Motor neuron (in vitro differentiated cells): ENCODE measurements around the gene MMP12. TPM values are rescaled to one million over a fixed set of nuclear protein-coding genes. Genes with fewer than 3 reads are reported as not detected.
"Not testable (repeated sequence)": the region's sequence is repeated elsewhere in the genome, so short reads cannot be mapped to it uniquely, and the experiment has no call there.

ENCODE experiments used
- ATAC-seq, 8 experiments: fragments of 200-7000 bp; cut with Tn5 transposase; replicated peaks in 6 of 8; 2 replicates each; pipeline ENCODE4 v1.8.0; 2021; ENCODE audit warnings: mild to moderate bottlenecking in 8 of 8, moderate library complexity in 8 of 8
- H3K27ac ChIP-seq, 2 donors: fragments of 250-450 bp; sonication (Bioruptor Pico); 2 replicates each; pipeline ENCODE4 v1.9.0; 2021; ENCODE audit warnings: antibody characterized with exemption in 2 of 2, mild to moderate bottlenecking in 2 of 2, moderate library complexity in 1 of 2
- H3K4me1 ChIP-seq, 2 donors: fragments of 250-450 bp; sonication (Bioruptor Pico); replicated peaks in 1 of 2; 2 replicates each; pipeline ENCODE4 v1.6.1; 2021; ENCODE audit warnings: antibody characterized with exemption in 2 of 2, mild to moderate bottlenecking in 2 of 2, moderate library complexity in 1 of 2
- H3K4me3 ChIP-seq, 5 donors: fragments of 250-450 bp; sonication (Bioruptor Pico); 2 replicates each; pipeline ENCODE4 v1.9.0; 2021; ENCODE audit warnings: antibody characterized with exemption in 5 of 5, mild to moderate bottlenecking in 5 of 5, moderate library complexity in 4 of 5
- WGBS, 10 experiments: fragments of 450-650 bp; shearing (Covaris generic); methylation state at CpG; one replicate each; pipeline ENCODE4 v1.0.0; 2022; 5-methylcytosine and 5-hydroxymethylcytosine counted together
- in situ Hi-C, 9 experiments: fragments of 400-800 bp; cut with MboI; loops; one replicate each; pipeline ENCODE4 v1.15.0; 2021; ENCODE audit warnings: low sequenced_read_pairs in 9 of 9, low pct_unique_long_range_greater_than_20kb in 2 of 9; ENCODE audit not compliant: unreplicated experiment in 9 of 9
- total RNA-seq, 8 experiments: library from RNA; unstranded; fragments of 300-600 nt; gene quantifications; 2 replicates each; pipeline versions ENCODE4 v1.2.3 to v1.2.4, GENCODE V29; 2022

MMP12 gene
- total RNA-seq, 8 experiments from 2014 or later: 0.29 to 44.6 (median 0.85) TPM; not detected in 5

DNA sequence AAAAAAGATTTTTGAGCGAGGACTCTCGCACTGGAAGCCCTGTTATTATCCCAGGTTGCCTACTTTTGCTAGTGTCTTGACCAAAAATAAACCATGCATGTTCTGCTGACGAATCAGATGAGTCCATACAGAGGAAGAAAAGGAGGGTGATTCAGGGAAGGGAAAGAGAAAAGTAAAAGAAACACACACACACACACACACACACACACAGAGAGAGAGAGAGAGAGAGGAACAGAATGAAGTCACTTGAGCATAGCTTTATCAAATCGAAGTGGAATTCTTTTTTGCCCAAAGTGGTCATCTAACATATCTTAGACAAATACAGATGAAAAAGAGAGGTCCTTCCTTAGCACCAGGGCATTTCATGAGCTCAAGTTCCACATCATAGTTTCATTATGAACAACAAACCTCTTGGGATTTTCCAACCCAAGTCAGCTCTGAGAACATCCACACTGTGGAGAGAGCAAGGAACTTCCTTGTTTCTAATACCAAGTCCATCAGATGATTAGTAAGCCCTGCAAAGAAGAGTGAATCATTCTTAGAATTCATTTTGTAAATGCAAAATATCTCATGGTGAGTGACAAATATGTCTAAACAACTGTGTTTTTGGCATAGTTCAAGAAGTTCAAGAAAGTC lies 7.7 kb upstream of the MMP12 start:
- no peaks in the 10 kb centered on the region for H3K4me1 ChIP-seq
- H3K27ac ChIP-seq: no peak overlapping the region
- H3K4me3 ChIP-seq: no peak overlapping the region
- ATAC-seq: peak in 2 of 8 experiments; percentile 98
- WGBS, 10 experiments: 50 to 100% (median 67%) methylated on average over 2 to 4 of the region's 4 CpGs
- in situ Hi-C loops: no loop called here

DNA sequence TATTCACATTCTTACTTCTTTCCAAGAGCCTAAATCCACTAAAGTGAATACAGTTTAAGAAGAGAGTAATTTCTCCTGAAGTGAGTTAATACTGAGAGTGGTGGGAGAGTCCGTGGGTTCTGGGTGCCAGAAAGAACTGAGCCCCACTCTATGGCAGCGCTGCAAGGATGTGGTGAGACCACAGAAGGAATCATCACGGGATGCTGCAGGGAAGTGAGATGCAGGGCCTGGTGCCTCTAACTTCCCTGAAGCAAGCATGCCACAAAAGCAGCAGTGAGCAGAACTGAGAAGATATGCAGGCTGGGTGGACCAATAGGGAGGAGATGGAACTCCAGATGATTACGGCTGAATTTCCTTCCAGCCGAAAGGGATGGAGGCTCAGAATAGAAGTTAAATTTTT lies 5.0 kb upstream of the MMP12 start:
- H3K27ac ChIP-seq: no peak overlapping the region
- H3K4me3 ChIP-seq: no peak overlapping the region
- ATAC-seq: no peak
- no peaks in the 10 kb centered on the region for H3K4me1 ChIP-seq
- WGBS, 10 experiments: 61 to 100% (median 90%) methylated on average over 1 to 5 of the region's 5 CpGs; no CpG with 5 or more reads in 2 of the 10 experiments
- in situ Hi-C loops: no loop called here

GRCh38 chr11:102878595-102878994 lies 3.8 kb upstream of the MMP12 start:
- Histone ChIP-seq H3K27ac (no peak overlapping the region), H3K4me1 (no peaks in the 10 kb centered on the region), H3K4me3 (no peak overlapping the region)
- 86 to 100% (median 100%) methylated on average over 1 to 2 of the region's 2 CpGs; no CpG with 5 or more reads in 4 of the 10 experiments for WGBS, 10 experiments
- in situ Hi-C loops: no loop called here
- ATAC-seq: no peak

GRCh38 chr11:102869354-102869964 lies 5.3 kb downstream of the MMP12 start:
- H3K4me3 ChIP-seq, ATAC-seq, H3K4me1 ChIP-seq, in situ Hi-C loops, H3K27ac ChIP-seq: not testable (repeated sequence)
- WGBS, 10 experiments: 59 to 95% (median 84%) methylated on average over 2 to 8 of the region's 8 CpGs; no CpG with 5 or more reads in 1 of the 10 experiments

DNA sequence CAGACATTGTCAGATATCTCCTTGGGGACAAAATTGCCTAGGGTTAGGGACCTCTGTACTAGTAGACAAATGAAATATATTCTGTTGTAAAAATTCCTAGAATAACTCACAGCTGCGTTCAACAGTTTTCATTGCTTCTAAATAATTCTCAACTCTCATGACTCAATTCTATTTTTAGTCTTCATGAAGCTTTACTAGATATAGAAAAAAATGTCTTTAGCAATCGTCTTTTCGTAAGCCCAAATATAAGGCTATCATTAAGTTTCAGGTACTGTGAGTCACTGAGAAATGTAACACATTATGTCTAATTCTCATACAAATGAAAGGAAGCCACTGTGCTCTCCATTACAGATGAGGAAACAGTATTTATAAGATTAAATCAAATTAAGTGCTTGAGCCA lies 6.4 kb downstream of the MMP12 start:
- in situ Hi-C loops: no loop called here
- 5 to 100% (median 86%) methylated on average over 1 to 3 of the region's 3 CpGs for WGBS, 10 experiments
- ATAC-seq: no peak
- no peak overlapping the region for H3K4me3 ChIP-seq
- no peak overlapping the region for H3K27ac ChIP-seq
- no peaks in the 10 kb centered on the region for H3K4me1 ChIP-seq

DNA sequence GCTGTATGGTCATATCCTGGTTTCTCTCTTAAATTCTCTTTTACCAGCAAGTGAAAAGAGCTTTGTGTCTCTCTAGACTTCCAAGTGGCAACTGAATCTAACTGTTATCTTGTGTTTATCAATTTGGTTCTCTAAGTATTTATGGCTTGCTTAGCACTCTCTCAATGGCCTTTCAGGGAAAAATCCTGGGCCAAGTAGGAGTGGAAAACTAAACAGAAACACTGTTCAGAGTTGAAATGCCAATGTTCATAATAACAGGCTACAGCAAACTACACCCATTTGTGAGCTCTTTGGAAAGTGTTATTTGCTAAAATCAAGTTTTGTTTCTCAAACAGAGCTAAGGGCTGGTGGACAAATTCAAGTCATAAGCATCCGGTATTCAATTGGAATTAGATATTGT lies 10.1 kb downstream of the MMP12 start:
- ATAC-seq: no peak
- WGBS, 10 experiments: 14 to 100% (median 100%) methylated on average over 1 of the region's 1 CpG; no CpG with 5 or more reads in 1 of the 10 experiments
- Histone ChIP-seq H3K4me3 (no peak overlapping the region), H3K27ac (no peak overlapping the region), H3K4me1 (no peaks in the 10 kb centered on the region)
- in situ Hi-C loops: no loop called here

- in situ Hi-C loops: no loop called here
- no peak overlapping the region for H3K4me3 ChIP-seq
- no peak for ATAC-seq
- no peaks in the 10 kb centered on the region for H3K4me1 ChIP-seq
- H3K27ac ChIP-seq: no peak overlapping the region
- 86 to 100% (median 90%) methylated on average over 1 to 2 of the region's 2 CpGs; no CpG with 5 or more reads in 1 of the 10 experiments for WGBS, 10 experiments
Observed at GRCh38 chr11:102853956-102854355, 20.8 kb downstream of the MMP12 start.

DNA sequence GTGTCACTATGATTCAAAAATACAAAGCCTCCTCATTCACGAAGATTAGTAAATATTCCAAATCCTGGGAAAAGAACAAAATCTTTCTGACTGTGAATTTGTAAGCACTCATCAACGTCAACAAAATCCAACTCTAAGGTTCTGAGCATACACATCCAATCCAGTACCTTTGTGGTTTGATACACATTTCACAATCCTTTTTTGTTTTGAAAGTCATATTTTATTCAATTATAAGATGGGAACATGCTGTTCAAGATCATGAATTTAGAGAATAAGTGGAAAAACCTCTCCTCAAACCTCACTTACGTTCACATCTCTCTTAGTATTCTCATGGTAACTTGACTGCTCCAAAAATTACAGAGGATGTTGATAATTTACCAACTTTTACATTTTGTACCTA lies 21.7 kb downstream of the MMP12 start:
- in situ Hi-C loops: no loop called here
- no peak overlapping the region for H3K27ac ChIP-seq
- WGBS, 10 experiments: 22 to 90% (median 80%) methylated on average over 2 to 3 of the region's 3 CpGs; no CpG with 5 or more reads in 1 of the 10 experiments
- H3K4me3 ChIP-seq: no peak overlapping the region
- no peaks in the 10 kb centered on the region for H3K4me1 ChIP-seq
- ATAC-seq: no peak

DNA sequence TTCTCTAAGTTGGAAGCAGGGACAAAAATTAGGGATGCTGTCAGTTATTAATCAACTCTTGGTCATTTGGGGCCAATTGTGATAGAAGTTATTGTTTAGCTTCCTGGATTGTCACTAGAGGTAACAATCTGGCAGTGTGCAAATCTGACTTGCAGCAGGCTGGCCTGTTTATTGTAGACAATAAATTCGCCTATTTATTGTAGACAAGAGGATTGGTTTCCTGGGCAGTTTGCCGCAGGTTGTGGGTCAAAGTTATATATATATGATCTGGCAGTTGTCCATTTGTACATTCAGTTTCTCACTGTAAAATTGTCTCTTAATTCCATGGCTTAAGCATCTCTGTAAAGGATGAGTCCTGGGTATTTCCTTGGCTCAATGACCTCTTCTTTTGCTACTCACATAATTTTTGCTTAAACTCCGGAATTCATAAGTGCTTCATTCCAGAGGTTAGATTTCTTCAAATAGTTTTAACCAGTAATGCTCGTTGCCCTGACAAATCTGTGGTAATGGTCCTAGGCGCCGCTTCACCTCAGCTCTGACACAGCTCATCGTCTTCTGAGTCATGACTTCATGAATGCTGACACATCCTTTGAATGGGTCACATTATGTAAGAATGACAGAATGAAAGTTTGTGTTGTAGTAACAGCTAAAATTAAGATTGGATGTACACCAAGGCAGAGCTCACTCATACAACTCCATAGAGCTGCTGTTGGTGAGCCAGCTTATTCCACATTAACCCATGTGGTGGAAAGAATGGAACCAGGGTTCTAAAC lies 23.6 kb downstream of the MMP12 start:
- peak in 2 of 8 experiments; percentile 94 to 98 for ATAC-seq
- in situ Hi-C loops: no loop called here
- WGBS, 10 experiments: 17 to 100% (median 80%) methylated on average over 2 to 7 of the region's 7 CpGs; no CpG with 5 or more reads in 1 of the 10 experiments
- H3K4me3 ChIP-seq: no peak overlapping the region
- no peaks in the 10 kb centered on the region for H3K4me1 ChIP-seq
- H3K27ac ChIP-seq: no peak overlapping the region

DNA sequence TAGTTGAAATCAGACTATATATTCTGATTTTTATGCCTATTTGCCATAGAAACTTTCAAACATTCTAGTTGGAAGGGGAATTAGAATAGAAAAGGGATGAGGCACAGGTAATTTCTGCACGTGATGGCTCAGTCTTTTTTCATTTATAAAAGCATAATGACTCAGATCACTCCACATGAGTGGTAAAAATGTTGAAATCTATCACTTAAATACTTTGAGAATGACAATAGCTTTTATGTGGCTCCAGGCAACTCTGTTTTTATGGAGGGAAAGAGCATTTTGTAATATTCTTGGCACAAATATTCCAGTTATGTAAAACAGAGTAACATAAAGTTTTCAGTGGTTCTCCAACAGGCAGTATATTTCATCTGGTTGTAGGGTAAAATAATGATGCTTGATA lies 25.5 kb downstream of the MMP12 start:
- WGBS, 10 experiments: 0 to 100% (median 42%) methylated on average over 1 of the region's 1 CpG; no CpG with 5 or more reads in 2 of the 10 experiments
- H3K4me1 ChIP-seq: no peaks in the 10 kb centered on the region
- no peak overlapping the region for H3K27ac ChIP-seq
- H3K4me3 ChIP-seq: no peak overlapping the region
- in situ Hi-C loops: loop anchor here in 1 of 9 experiments (25.0 kb wide), 1 partner anchor 188 kb away; no protein-coding TSS in a partner anchor
- ATAC-seq: peak in 2 of 8 experiments; percentile 28 to 54

DNA sequence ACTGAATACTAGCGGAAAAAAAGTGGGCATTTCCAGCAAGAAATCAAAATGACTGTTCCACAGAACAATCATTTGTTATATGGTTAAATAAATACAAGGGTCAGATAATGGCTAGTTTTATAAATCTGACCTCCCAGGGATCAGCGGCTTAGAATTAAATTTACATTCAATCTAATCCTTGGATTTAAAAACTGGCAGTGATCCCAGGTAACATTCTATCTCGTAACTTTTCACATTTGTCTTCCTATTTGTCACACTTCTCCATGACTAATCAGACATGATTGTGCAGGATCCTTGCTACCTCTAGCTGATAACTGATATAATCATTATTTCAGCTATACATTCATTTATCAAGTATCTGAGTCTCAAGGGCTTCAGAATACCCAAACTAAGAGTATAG lies 28.5 kb downstream of the MMP12 start:
- in situ Hi-C loops: loop anchor here in 1 of 9 experiments (25.0 kb wide), 1 partner anchor 191 kb away; no protein-coding TSS in a partner anchor
- 11 to 100% (median 81%) methylated on average over 1 to 3 of the region's 3 CpGs; no CpG with 5 or more reads in 1 of the 10 experiments for WGBS, 10 experiments
- Histone ChIP-seq H3K4me1 (no peaks in the 10 kb centered on the region), H3K27ac (no peak overlapping the region), H3K4me3 (no peak overlapping the region)
- no peak for ATAC-seq

- in situ Hi-C loops: loop anchor here in 1 of 9 experiments (25.0 kb wide), 1 partner anchor 194 kb away; no protein-coding TSS in a partner anchor
- H3K27ac ChIP-seq: no peak within 1 kb of the TSS
- ATAC-seq: no peak
- H3K4me3 ChIP-seq: no peak within 1 kb of the TSS
- 0 to 94% (median 57%) methylated on average over 1 to 3 of the region's 4 CpGs; no CpG with 5 or more reads in 2 of the 10 experiments for WGBS, 10 experiments
- H3K4me1 ChIP-seq: no peaks in the 10 kb centered on the region
Observed at GRCh38 chr11:102843489-102843888, 31.3 kb downstream of the MMP12 start, which contains the start of gene MMP3. Gene MMP3 (minus strand): TSS chr11:102843609. CDS start chr11:102843546, 63 bp downstream.

DNA sequence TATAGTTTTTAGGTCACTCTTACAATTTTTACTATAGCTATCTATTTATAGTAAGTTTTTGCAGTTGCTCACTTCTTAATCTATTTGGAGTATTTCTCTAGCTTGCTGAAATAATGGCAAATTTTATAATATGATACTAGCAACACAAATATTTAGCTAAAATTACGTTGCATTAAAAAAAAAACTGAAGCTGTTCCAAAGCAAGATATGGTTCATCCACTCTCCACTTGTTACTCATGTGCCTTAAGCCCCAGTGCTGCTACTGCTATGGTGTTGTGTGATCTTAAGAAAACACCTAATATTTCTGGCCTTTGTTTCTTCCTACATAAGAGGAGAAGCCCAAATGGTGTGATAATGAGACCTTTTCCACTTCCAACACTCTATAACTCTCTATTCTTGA lies 31.9 kb downstream of the MMP12 start:
- WGBS, 10 experiments: 18 to 100% (median 80%) methylated on average over 1 of the region's 1 CpG; no CpG with 5 or more reads in 1 of the 10 experiments
- in situ Hi-C loops: loop anchor here in 1 of 9 experiments (25.0 kb wide), 1 partner anchor 194 kb away; no protein-coding TSS in a partner anchor
- Histone ChIP-seq H3K4me3 (no peak overlapping the region), H3K27ac (no peak overlapping the region), H3K4me1 (no peaks in the 10 kb centered on the region)
- ATAC-seq: no peak
